C4-2B (cell line): ENCODE data around the gene MRPL1.

Experiments
- H3K27ac ChIP-seq: fragments of 450-650 bp; 2 replicates; pipeline ENCODE4 v1.5.1; 2017
- ZFX ChIP-seq: fragments of 450-650 bp; IDR thresholded peaks from 2 replicates; pipeline ENCODE4 v1.6.1; 2017
- TF ChIP-seq, protein P1 (sequence below): fragments of 450-650 bp; conservative IDR thresholded peaks from 2 replicates; pipeline ENCODE4 v1.5.1; 2017; ENCODE audit warnings: mild to moderate bottlenecking

MRPL1 gene

DNA sequence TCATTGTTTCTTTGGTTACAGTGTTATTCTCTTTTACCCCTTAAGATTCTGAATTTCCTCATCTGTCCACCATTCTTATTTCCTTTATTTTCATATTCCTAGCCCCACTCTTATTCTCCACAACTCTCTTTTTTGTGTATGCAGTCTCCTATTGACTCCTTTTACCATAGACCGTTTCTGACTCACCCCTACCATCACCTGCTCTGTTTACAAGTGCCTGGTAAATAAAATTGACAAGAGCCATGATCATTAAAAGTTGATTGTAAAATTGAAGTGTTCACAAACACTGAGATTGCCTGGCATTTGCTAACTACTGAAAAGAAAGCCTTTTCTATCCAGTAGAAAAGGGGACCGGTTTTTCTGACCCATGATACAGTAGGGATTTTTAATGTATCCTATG, 54.4 kb downstream of the MRPL1 start:
- H3K27ac ChIP-seq, result no peak overlapping the region
- TF ChIP-seq ZFX, result no peak
- TF ChIP-seq, protein P1, sequence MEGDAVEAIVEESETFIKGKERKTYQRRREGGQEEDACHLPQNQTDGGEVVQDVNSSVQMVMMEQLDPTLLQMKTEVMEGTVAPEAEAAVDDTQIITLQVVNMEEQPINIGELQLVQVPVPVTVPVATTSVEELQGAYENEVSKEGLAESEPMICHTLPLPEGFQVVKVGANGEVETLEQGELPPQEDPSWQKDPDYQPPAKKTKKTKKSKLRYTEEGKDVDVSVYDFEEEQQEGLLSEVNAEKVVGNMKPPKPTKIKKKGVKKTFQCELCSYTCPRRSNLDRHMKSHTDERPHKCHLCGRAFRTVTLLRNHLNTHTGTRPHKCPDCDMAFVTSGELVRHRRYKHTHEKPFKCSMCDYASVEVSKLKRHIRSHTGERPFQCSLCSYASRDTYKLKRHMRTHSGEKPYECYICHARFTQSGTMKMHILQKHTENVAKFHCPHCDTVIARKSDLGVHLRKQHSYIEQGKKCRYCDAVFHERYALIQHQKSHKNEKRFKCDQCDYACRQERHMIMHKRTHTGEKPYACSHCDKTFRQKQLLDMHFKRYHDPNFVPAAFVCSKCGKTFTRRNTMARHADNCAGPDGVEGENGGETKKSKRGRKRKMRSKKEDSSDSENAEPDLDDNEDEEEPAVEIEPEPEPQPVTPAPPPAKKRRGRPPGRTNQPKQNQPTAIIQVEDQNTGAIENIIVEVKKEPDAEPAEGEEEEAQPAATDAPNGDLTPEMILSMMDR, result no peak

DNA sequence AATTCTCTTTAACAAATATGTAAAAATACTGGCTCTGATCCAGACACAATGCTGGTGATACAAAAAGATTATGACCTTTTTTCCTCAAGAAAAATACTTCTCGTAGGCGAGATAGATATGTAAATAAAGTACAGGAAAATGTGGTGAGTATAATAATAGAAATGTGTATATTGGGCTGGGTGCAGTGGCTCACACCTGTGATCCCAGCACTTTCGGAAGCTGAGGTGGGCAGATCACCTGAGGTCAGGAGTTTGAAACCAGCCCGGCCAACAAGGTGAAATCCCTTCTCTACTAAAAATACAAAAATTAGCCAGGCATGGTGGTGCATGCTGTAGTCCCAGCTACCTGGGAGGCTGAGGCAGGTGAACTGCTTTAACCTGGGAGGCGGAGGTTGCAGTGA, 55.0 kb downstream of the MRPL1 start:
- TF ChIP-seq, protein P1, result no peak
- TF ChIP-seq ZFX, result no peak
- no peak overlapping the region for H3K27ac ChIP-seq

DNA sequence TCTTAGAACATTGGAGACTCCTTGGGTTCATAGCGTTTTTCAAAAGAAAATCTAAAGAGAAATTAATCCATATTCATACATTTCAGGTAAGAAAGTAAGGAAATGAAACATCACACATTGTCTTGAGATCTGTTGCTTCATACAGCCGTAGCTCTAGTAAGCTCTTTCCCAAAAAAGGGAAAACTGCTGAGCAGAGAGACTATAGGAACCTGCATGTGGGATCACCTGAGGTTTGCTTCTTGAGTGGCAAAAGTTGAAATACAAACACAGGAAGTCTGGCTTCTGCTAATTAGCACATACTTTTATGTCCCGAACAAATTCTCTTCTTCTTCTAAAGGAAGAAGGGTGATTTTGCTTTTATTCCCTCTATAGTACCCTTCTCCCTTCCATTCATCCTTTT, 57.7 kb downstream of the MRPL1 start:
- H3K27ac ChIP-seq, result peak overlapping the region; percentile 70
- TF ChIP-seq ZFX, result no peak
- TF ChIP-seq, protein P1, result no peak

DNA sequence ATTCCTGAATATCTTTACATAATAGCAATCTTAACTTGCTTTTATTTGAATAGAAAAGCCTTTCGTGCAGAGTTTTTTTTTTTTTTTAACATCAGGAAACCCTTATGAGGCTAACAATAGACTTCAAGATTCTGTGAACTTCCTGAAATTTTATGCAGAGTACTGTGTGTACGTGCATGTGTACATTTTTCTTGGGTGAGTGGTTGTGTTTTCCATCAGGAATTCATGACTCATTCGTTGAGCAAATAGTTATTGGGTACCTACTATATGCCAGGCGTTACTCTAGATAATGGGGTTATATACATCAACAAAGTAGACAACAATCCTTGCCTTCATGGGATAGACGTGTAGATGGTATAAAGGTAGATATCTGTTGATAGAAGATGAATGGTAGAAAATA, 59.1 kb downstream of the MRPL1 start:
- no peak overlapping the region for H3K27ac ChIP-seq
- no peak for TF ChIP-seq ZFX
- TF ChIP-seq, protein P1, result no peak

DNA sequence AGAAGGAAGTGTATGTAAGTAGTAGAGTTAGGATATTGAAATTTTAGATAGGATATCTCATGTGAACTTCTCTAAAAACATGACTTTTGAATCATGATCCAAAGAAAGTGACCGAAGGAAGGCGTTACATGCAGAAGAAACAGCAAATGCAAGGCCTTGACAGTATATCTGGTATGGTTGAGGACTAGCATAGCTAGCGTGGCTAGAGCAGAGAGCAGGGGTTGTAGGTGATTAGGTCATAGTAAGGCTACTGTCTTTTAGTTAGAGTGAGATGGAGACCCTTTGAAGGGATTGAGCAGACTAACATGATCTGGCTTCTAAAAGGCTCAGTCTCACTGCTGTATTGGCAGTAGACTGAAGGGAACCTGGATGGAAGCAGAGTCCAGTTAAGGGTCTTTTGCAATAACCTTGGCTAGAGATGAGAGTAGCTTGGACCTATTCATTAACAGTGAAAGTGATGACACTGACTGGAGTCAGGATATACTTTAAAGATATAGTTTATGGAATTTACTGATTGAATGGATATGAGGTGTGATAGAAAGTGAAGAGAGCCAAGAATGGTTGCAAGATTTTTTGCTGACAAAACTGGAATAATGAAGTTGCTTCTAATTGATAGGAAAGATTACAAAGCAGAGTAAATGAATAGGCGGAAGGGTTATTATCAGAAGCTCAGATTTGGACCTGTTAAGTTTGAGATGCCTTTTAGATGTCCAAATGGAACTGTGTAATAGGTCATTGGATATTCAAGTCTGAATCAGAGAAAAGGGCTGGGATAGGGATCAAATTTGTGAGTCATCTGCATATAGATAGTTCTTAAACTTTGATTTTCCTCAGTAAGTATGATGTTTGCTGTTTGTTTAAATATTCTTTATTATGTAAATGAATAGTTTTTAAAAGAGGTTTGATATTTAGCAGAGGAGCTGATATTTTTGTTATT, 59.8 kb downstream of the MRPL1 start:
- TF ChIP-seq ZFX, result no peak
- TF ChIP-seq, protein P1, result no peak
- H3K27ac ChIP-seq, result peak overlapping the region; percentile 58; the same call in 1 of the 2 replicates

DNA sequence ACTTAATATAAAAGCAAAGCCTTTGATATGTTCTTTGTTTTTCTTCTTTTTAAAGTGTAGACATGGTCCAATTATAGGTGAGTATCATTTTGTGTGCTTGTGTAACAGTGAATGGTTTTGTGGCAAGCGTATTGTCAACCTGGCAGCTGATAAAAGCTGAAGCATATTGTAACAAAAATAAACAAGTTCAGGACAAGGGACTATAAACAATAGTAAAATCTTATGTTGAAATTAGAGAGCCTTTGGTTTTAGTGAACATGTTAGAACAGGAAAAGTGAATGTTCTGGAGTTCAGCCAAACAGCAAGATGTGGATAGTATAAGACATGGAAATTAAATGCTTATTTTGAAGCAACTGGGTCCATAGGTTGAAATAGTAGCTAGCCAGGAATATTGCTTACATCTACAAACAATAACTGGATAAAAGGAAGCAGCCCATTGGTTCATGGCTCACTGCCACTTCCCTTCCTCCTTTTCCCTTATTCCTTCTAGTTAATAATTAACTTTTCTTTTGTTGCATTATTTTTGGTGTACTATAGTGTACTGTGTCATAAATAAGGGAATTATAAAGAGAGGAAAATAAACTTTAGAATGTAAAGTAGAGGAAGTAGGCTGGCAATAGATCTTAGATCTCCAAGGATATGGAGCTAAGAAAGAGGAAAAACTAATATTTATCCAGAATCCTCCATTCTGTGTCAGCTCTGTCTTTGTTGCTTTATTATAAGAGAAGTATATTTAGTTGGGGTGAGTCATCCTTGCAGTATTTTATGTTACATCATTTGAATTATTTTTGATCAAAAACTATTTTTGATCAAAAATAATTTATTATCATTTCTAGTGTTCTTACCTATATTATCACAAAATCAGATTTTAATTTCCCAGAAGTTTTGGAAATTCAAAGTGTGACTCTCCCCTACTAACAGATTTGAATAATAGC, 65.6 kb downstream of the MRPL1 start:
- no peak overlapping the region for H3K27ac ChIP-seq
- TF ChIP-seq ZFX, result no peak
- TF ChIP-seq, protein P1, result no peak
